NCI-H2107 (cell line): ENCODE data around the gene ASCL2.
"Not testable (repeated sequence)": the region's sequence is repeated elsewhere in the genome, so short reads cannot be mapped to it uniquely, and the experiment has no call there.

ENCODE experiments used
- DNase-seq: peaks from one replicate; lab custom pipeline; 2025; lab: John Stamatoyannopoulos, UW

The ASCL2 gene

GRCh38 chr11:2260491-2261364 lies 9.7 kb downstream of the ASCL2 start:
- DNase-seq = no peak

GRCh38 chr11:2259897-2260451 lies 10.4 kb downstream of the ASCL2 start:
- DNase-seq = no peak

GRCh38 chr11:2259466-2259830 lies 10.9 kb downstream of the ASCL2 start:
- no peak for DNase-seq

GRCh38 chr11:2258501-2259465 lies 11.6 kb downstream of the ASCL2 start:
- DNase-seq = no peak

GRCh38 chr11:2256951-2257700 lies 13.3 kb downstream of the ASCL2 start:
- DNase-seq = no peak

GRCh38 chr11:2256293-2256913 lies 14.0 kb downstream of the ASCL2 start:
- DNase-seq = no peak

GRCh38 chr11:2252018-2252417 lies 18.4 kb downstream of the ASCL2 start:
- DNase-seq = no peak

- DNase-seq = no peak
These were observed 19.2 kb downstream of the ASCL2 start for GRCh38 chr11:2251138-2251537.

- DNase-seq = no peak
These were observed 19.9 kb downstream of the ASCL2 start for GRCh38 chr11:2250485-2250884.

- DNase-seq = no peak
These were observed 20.3 kb downstream of the ASCL2 start for GRCh38 chr11:2250041-2250440.

GRCh38 chr11:2249189-2249916 lies 21.0 kb downstream of the ASCL2 start:
- DNase-seq = no peak

- DNase-seq = no peak
These were observed 21.6 kb downstream of the ASCL2 start for GRCh38 chr11:2248762-2249161.

- DNase-seq = no peak
These were observed 22.1 kb downstream of the ASCL2 start for GRCh38 chr11:2248242-2248641.

GRCh38 chr11:2247496-2247895 lies 22.9 kb downstream of the ASCL2 start:
- DNase-seq = no peak

GRCh38 chr11:2240834-2241233 lies 29.6 kb downstream of the ASCL2 start:
- DNase-seq = no peak

- no peak for DNase-seq
These were observed 32.7 kb downstream of the ASCL2 start for GRCh38 chr11:2237457-2238238.

- not testable (repeated sequence) for DNase-seq
These were observed 33.8 kb downstream of the ASCL2 start for GRCh38 chr11:2236381-2237134.

GRCh38 chr11:2235588-2236326 lies 34.6 kb downstream of the ASCL2 start:
- no peak for DNase-seq
